GM10248 (cell line): ENCODE results near the gene TXNRD2.

Experiments used
- CTCF ChIA-PET: fragments of 300-600 bp; sonication (Branson Sonifier 250); formaldehyde crosslinking; extraction: SDS; loops from one replicate; lab custom pipeline; 2021; ENCODE audit warnings: antibody characterized with exemption; lab: Yijun Ruan, JAX
- POLR2A ChIA-PET: fragments of 350-650 bp; sonication (Branson Sonifier 250); formaldehyde crosslinking; extraction: SDS; loops from one replicate; lab custom pipeline; 2020; ENCODE audit warnings: antibody characterized with exemption; lab: Yijun Ruan, JAX
- DNase-seq: peaks from one replicate; pipeline ENCODE4 v3.0.0; 2012; ENCODE audit errors: extremely low spot score
- TF ChIP-seq, protein P1 (sequence below): IDR thresholded peaks from 2 replicates; pipeline ENCODE4 v1.5.1; 2012; ENCODE audit warnings: mild to moderate bottlenecking, low read depth; ENCODE audit errors: extremely low read depth, missing control alignments, control extremely low read depth

TXNRD2 gene

DNA sequence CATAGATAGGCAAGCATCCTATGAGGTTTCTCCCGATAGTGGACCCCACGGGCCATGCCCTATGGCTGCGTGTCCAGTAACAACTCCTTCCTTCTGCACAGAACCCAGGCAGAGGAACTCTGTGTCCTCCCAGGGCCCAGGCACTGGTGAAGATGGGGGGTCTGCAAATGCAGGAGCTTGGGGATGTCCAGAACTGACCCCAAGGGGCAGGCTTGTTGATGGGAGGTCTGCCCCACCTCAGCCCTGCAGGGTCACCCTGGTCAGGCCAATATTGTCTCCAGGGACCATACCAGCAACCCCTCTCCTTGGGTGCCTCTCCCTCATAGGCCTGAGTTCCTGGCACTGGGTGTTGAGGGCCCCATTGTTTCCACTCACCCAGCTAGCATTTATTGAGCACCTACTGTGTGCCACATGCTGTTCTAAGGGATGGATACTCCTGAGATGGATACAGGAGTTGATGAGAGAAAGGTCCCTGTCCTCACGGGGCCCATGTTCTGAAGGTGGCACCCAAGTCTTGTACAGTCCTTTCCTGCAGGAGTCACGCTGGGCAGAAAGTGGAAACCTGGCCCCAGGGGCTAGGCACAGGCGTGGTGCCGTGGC, 26.3 kb upstream of the TXNRD2 start:
- TF ChIP-seq, protein P1, sequence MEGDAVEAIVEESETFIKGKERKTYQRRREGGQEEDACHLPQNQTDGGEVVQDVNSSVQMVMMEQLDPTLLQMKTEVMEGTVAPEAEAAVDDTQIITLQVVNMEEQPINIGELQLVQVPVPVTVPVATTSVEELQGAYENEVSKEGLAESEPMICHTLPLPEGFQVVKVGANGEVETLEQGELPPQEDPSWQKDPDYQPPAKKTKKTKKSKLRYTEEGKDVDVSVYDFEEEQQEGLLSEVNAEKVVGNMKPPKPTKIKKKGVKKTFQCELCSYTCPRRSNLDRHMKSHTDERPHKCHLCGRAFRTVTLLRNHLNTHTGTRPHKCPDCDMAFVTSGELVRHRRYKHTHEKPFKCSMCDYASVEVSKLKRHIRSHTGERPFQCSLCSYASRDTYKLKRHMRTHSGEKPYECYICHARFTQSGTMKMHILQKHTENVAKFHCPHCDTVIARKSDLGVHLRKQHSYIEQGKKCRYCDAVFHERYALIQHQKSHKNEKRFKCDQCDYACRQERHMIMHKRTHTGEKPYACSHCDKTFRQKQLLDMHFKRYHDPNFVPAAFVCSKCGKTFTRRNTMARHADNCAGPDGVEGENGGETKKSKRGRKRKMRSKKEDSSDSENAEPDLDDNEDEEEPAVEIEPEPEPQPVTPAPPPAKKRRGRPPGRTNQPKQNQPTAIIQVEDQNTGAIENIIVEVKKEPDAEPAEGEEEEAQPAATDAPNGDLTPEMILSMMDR = no peak
- ChIA-PET POLR2A (no interaction called here), CTCF (interaction anchor here (1.3 to 4.3 kb wide), 2 partner anchors 46 to 161 kb away, joined by 3 to 54 read pairs; no protein-coding TSS in a partner anchor)
- no peak for DNase-seq

DNA sequence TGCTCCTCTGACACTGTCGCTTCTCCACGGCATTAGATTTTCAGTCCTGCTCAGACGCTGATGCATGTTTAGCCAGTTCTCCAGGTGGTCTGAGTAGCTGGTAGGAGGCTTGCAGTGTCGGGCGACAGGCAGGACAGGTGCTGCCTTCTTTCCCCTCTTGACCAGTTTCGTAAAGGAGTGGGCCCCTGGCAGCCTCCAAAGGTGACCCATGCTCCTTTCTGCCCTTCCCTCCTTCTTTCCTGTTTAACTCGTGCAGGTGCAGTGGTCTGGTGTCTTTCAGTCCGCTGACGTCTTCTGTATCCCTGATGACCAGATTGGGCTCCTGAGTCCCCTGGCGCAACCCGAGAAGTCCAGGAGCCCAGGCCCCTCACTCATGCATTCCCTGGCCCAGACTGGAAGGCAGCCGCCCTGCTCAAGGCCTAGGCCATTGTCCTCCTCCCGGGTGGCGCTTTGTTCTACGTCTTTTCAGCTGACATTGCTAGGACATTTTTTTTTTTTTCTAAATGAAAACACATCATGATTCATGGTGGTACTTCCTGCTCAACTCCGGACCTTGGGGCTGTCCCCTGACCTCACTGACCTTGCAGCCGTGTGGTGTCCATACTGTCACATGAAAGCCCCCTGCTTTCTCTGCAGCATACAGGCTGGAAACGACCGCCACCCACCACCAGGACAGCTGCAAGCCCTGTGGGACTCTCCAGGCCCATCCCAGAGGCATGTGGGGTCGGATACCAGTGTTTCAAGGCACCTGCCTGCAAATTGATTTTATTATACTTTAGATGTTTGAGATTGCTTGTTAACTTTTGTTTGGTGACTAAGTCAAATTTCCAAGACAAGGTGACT, 25.5 kb upstream of the TXNRD2 start:
- TF ChIP-seq, protein P1 = no peak
- ChIA-PET POLR2A (no interaction called here), CTCF (interaction anchor here (1.3 to 1.9 kb wide), 4 partner anchors 7 to 237 kb away, joined by 3 to 5 read pairs (median 3); no protein-coding TSS in a partner anchor)
- DNase-seq = no peak

DNA sequence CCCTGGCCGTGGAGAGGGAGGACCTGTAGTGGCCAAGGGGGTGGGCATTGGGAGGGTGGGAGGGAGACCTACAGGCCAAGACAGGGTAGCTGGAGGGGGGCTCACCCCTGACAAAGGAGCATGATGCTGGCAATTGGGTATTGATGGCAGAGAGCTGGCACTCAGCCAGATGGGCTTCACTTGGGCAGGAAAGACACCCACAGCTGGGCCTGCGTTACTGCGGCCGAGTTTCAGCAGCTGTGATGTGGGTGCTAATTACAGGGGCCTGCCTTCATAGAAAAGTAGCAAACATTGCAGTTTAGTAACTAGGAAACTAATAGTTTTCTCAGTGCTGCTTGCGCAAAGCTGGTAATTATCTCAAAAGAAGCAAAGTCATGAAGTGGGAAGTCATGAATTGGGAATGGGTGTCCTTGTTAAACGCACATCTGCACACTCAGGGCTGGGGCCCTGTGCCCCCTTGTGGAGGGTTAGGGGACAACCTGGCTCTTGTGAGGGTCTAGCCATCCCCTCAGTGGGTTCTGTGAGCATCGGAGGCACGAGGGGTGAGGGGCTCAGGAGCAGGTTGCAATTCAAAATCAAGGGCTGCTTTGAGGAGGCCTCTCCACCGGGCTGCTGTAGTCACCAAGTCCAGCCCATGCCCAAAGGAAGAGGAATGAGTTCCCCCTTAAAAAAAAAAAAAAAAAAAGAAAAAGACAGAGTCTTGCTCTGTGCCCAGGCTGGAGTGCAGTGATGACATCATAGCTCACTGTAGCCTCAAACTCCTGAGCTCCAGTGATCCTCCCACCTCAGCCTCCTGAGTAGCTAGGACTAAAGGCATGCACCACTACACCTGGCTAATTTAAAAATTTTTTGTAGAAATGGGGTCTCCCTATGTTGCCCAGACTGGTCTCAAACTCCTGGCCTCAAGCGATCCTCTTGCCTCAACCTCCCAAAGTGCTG, 24.4 kb upstream of the TXNRD2 start:
- ChIA-PET POLR2A (no interaction called here), CTCF (interaction anchor here (1.3 to 1.9 kb wide), 3 partner anchors 8 to 236 kb away, joined by 3 to 5 read pairs (median 3); no protein-coding TSS in a partner anchor)
- DNase-seq = no peak
- TF ChIP-seq, protein P1 = no peak

DNA sequence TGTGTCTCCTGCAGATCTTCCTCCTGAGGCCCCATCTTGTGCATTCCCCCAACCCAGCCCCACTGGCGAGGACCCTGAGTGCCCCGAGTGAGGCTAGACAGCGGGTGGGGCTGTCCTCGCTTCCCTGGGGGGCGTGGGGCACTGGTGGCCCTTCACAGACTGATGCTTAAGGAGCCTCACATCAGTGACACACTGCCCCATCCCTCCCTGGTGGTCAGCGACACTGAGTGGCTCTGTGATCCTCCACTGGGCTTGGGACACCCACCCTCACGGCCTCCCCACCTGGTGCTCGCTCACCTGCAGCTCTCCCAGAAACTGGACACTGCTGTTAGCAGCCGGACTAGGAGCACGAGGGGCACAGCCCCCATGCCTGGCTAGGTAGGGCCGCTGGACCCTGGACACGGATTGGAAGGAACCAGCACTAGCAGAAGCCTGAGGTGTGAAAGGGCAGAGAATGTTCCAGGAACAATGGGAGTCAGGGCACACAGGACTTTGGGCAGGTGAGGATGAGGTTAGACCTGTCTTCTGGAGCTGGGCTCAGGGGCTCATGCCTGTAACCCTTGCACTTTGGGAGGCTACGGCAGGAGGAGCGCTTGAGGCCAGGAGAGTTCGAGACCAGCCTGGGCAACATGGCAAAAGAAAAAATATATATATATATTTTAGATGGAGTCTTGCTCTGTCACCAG, 23.2 kb upstream of the TXNRD2 start:
- POLR2A ChIA-PET = no interaction called here
- CTCF ChIA-PET = interaction anchor here (1.0 to 1.9 kb wide), 3 partner anchors 11 to 234 kb away, joined by 3 to 5 read pairs (median 4); no protein-coding TSS in a partner anchor
- DNase-seq = no peak
- TF ChIP-seq, protein P1 = no peak

DNA sequence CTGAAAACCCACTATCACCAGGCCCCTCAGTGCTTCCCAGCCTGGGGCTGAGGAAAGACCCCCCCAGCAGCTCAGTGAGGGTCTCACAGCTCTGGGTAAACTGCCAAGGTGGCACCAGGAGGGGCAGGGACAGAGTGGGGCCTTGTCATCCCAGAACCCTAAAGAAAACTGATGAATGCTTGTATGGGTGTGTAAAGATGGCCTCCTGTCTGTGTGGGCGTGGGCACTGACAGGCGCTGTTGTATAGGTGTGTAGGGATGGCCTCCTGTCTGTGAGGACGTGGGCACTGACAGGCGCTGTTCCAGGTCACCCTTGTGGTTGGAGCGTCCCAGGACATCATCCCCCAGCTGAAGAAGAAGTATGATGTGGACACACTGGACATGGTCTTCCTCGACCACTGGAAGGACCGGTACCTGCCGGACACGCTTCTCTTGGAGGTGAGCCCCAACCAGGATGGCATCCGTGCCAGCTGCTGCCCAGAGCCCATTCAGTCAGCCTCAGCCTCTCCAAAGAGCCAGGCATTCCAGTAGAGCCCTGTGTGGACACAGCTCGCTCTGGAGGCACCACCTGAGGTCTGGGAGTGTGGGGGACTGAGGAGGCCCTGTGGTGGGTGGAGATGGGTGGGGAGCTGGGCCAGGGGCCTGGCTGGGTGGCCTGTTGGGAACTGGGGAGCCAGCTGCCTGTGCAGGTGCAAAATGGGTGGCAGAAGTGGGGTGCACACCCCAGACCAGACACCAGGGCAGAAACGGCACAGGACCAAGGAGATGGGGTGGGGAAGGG, 22.4 kb upstream of the TXNRD2 start:
- TF ChIP-seq, protein P1 = no peak
- CTCF ChIA-PET = interaction anchor here (1.0 to 2.5 kb wide), 5 partner anchors 11 to 233 kb away, joined by 3 to 10 read pairs (median 3); no protein-coding TSS in a partner anchor
- POLR2A ChIA-PET = no interaction called here

More for the DNA sequence above, 22.4 kb upstream of the TXNRD2 start:
- no peak for DNase-seq
